Spleen (tissue), 11 donors: ENCODE results near the gene TRAF6. TPM values are rescaled to one million over a fixed set of nuclear protein-coding genes. Genes with fewer than 3 reads are reported as not detected.

Experiments used
- DNase-seq: peaks from one replicate; pipeline ENCODE4 v3.0.0-alpha.2; 2020
- H3K27ac ChIP-seq, 8 donors: fragments of 200-600 bp; sonication (generic) in 7 of 8; 1 replicate in 4 of 8; 2 replicates in 4 of 8; pipeline versions ENCODE4 v1.5.0 to v1.8.0; 2016 to 2021; ENCODE audit warnings: inconsistent platforms in 4 of 8, mild to moderate bottlenecking in 4 of 8, moderate library complexity in 1 of 8
- H3K27me3 ChIP-seq, 7 donors: fragments of 200-600 bp; sonication (generic) in 6 of 7; replicated peaks in 1 of 7; 1 replicate in 4 of 7; 2 replicates in 3 of 7; pipeline versions ENCODE4 v1.5.0 to v1.8.0; 2016 to 2021; ENCODE audit warnings: inconsistent platforms in 3 of 7, mild to moderate bottlenecking in 1 of 7
- H3K36me3 ChIP-seq, 6 donors: fragments of 200-600 bp; sonication (generic) in 5 of 6; 1 replicate in 4 of 6; 2 replicates in 2 of 6; pipeline versions ENCODE4 v1.5.0 to v1.8.0; 2016 to 2021; ENCODE audit warnings: inconsistent platforms in 2 of 6
- H3K4me1 ChIP-seq, 6 donors: fragments of 200-600 bp; sonication (generic) in 5 of 6; 1 replicate in 3 of 6; 2 replicates in 3 of 6; pipeline versions ENCODE4 v1.5.0 to v1.8.0; 2016 to 2021; ENCODE audit warnings: inconsistent platforms in 3 of 6
- H3K4me3 ChIP-seq, 8 donors: fragments of 200-600 bp; sonication (generic) in 7 of 8; 1 replicate in 4 of 8; 2 replicates in 4 of 8; pipeline versions ENCODE4 v1.5.0 to v1.8.0; 2016 to 2021; ENCODE audit warnings: inconsistent platforms in 4 of 8, mild to moderate bottlenecking in 4 of 8, moderate library complexity in 2 of 8
- H3K9me3 ChIP-seq, 8 donors: fragments of 200-600 bp; sonication (generic) in 7 of 8; 1 replicate in 4 of 8; 2 replicates in 4 of 8; pipeline versions ENCODE4 v1.5.0 to v1.8.0; 2016 to 2021; ENCODE audit warnings: inconsistent platforms in 4 of 8
- CTCF ChIP-seq, 11 experiments: fragments of 200-600 bp in 7 of 11; fragments of 450-650 bp in 4 of 11; sonication (generic) in 4 of 11; IDR thresholded peaks in 8 of 11; conservative IDR thresholded peaks in 3 of 11; 1 replicate in 7 of 11; 2 replicates in 4 of 11; pipeline versions ENCODE4 v1.4.0 to v1.8.0; 2016 to 2021; ENCODE audit warnings: antibody characterized with exemption in 11 of 11, inconsistent platforms in 4 of 11, mild to moderate bottlenecking in 1 of 11
- POLR2A ChIP-seq, 3 donors: fragments of 450-650 bp; IDR thresholded peaks; one replicate each; pipeline ENCODE4 v1.5.1; 2017; ENCODE audit warnings: antibody characterized with exemption in 3 of 3, mild to moderate bottlenecking in 1 of 3
- POLR2AphosphoS5 ChIP-seq, 3 donors: sonication (generic); formaldehyde crosslinking; IDR thresholded peaks; one replicate each; pipeline ENCODE4 v1.5.1; 2017; ENCODE audit warnings: antibody characterized with exemption in 3 of 3
- WGBS, 5 donors: extraction: QIAGEN DNeasy Blood & Tissue Kit in 3 of 5; methylation state at CpG; one replicate each; pipeline versions ENCODE4 v1.1.5 to v1.1.7; 2013 to 2018; 5-methylcytosine and 5-hydroxymethylcytosine counted together
- intact Hi-C: fragments of 100-400 bp; cut with DNase I; formaldehyde crosslinking; loops from one replicate; pipeline ENCODE4 v1.15.0; 2023; ENCODE audit warnings: low total_unique reads
- polyA plus RNA-seq, 3 donors: library from polyadenylated mRNA; stranded (reverse); fragments of 200-250 nt; gene quantifications; one replicate each; pipeline ENCODE4 v1.2.1, GENCODE V29; 2013
- total RNA-seq, 7 donors: library from RNA; depleted of rRNA in 3 of 7; stranded (reverse); fragments of >200 nt in 3 of 7; fragmentation: NEBNext Ultra II Directional in 4 of 7; extraction: Animal tissue kit (Norgen Biotek cat#: 25700) in 4 of 7; gene quantifications; one replicate each; pipeline versions ENCODE4 v1.1.0 to v1.2.1, GENCODE V29; 2016 to 2021
- donor health status: healthy with polysubstance abuse.
- donor health status: DM: no; HTN: no; CAD: no; lungs with moderate emphysema.
- donor health status: DM: no; HTN: no; CAD: no.
- donor health status: Bipolar disorder and iron deficiency.
- donor health status: healthy.
- donor health status: DM: no; HTN: no; CAD: no.
- donor health status: DM: yes; HTN: yes; CAD: no.

Gene TRAF6
- total and polyA plus RNA-seq, 10 donors, result 2.1 to 26.1 (median 19.1) TPM

GRCh38 chr11:36475192-36475591, 34.9 kb downstream of the TRAF6 start:
- no peak for DNase-seq
- WGBS, 5 donors, result 31 to 60% (median 44%) methylated on average over 1 of the region's 1 CpG
- no peak overlapping the region for H3K4me3 ChIP-seq
- H3K4me1 ChIP-seq, result peaks cover 0 to 18% (median 9%) of the 10 kb centered on the region in 6 donors
- H3K36me3 ChIP-seq, result no peaks in the 10 kb centered on the region
- no peaks in the 10 kb centered on the region for H3K27me3 ChIP-seq
- no peak for TF ChIP-seq CTCF (IDR thresholded peaks at IDR 0.05 in 8 of 11, conservative IDR thresholded peaks at IDR 0.05 in 3 of 11)
- no peak for TF ChIP-seq POLR2AphosphoS5 (IDR thresholded peaks at IDR 0.05)
- TF ChIP-seq POLR2A (IDR thresholded peaks at IDR 0.05), result no peak
- no peaks in the 10 kb centered on the region for H3K9me3 ChIP-seq
- intact Hi-C loops, result loop anchor here (5.0 kb wide), 1 partner anchor 183 kb away; no protein-coding TSS in a partner anchor
- H3K27ac ChIP-seq, result no peak overlapping the region

- DNase-seq, result no peak
- Histone ChIP-seq H3K4me3 (no peak overlapping the region), H3K4me1 (no peaks in the 10 kb centered on the region), H3K9me3 (no peaks in the 10 kb centered on the region), H3K36me3 (peaks cover 0 to 10% (median 4%) of the 10 kb centered on the region in 6 donors), H3K27me3 (no peaks in the 10 kb centered on the region), H3K27ac (no peak overlapping the region)
- 85 to 100% (median 93%) methylated on average over 1 of the region's 1 CpG for WGBS, 5 donors
- intact Hi-C loops, result no loop called here
- TF ChIP-seq CTCF (IDR thresholded peaks at IDR 0.05 in 8 of 11, conservative IDR thresholded peaks at IDR 0.05 in 3 of 11) (no peak), POLR2AphosphoS5 (IDR thresholded peaks at IDR 0.05) (no peak), POLR2A (IDR thresholded peaks at IDR 0.05) (no peak)
These were observed 38.5 kb downstream of the TRAF6 start for GRCh38 chr11:36471577-36471976.

GRCh38 chr11:36469881-36470802, 39.9 kb downstream of the TRAF6 start:
- H3K27ac ChIP-seq, result no peak overlapping the region
- peaks cover 0 to 24% (median 7%) of the 10 kb centered on the region in 6 donors for H3K36me3 ChIP-seq
- TF ChIP-seq POLR2AphosphoS5 (IDR thresholded peaks at IDR 0.05), result no peak
- 54 to 74% (median 63%) methylated on average over 5 of the region's 5 CpGs for WGBS, 5 donors
- H3K9me3 ChIP-seq, result no peaks in the 10 kb centered on the region
- no peak overlapping the region for H3K4me3 ChIP-seq
- no peaks in the 10 kb centered on the region for H3K27me3 ChIP-seq
- H3K4me1 ChIP-seq, result no peaks in the 10 kb centered on the region
- DNase-seq, result no peak
- intact Hi-C loops, result no loop called here

GRCh38 chr11:36469063-36469462, 41.0 kb downstream of the TRAF6 start:
- intact Hi-C loops, result no loop called here
- no peaks in the 10 kb centered on the region for H3K27me3 ChIP-seq
- H3K9me3 ChIP-seq, result no peaks in the 10 kb centered on the region
- H3K36me3 ChIP-seq, result peaks cover 0 to 31% (median 9%) of the 10 kb centered on the region in 6 donors
- H3K4me1 ChIP-seq, result no peaks in the 10 kb centered on the region
- 53 to 71% (median 55%) methylated on average over 2 of the region's 2 CpGs for WGBS, 5 donors
- H3K4me3 ChIP-seq, result no peak overlapping the region
- H3K27ac ChIP-seq, result no peak overlapping the region
- DNase-seq, result no peak
- TF ChIP-seq CTCF (IDR thresholded peaks at IDR 0.05 in 8 of 11, conservative IDR thresholded peaks at IDR 0.05 in 3 of 11) (peak in 1 of 11 experiments; percentile 16), POLR2AphosphoS5 (IDR thresholded peaks at IDR 0.05) (no peak)
